HG02623 (cell line): Measurements from ENCODE around the gene SLC34A1.
"Not testable (repeated sequence)": the region's sequence is repeated elsewhere in the genome, so short reads cannot be mapped to it uniquely, and the experiment has no call there.

ENCODE experiments used
- ATAC-seq: cut with Tn5 transposase; IDR thresholded peaks from one replicate; pipeline ENCODE4 v1.9.1; 2021; ENCODE audit warnings: moderate library complexity; ENCODE audit not compliant: unreplicated experiment

Gene SLC34A1

GRCh38 chr5:177355162-177355867 is 28.9 kb upstream of the SLC34A1 start:
- no peak for ATAC-seq

GRCh38 chr5:177355868-177356168 is 28.4 kb upstream of the SLC34A1 start:
- no peak for ATAC-seq

GRCh38 chr5:177356746-177357145 is 27.5 kb upstream of the SLC34A1 start:
- no peak for ATAC-seq

DNA sequence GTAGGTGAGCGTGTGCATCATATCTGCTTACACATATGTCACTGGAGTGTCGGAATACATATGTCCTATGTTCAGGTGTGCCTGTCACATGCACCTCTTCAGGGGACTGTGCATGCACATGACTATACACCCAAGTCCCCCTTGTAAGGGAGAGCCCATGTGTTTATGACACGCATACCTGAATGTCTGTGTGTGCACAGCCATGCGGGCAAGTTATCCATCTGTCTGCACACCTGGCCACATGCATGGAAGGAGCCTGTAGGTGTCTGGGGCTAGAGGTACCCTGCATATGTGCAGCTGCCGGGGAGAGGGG is 27.1 kb upstream of the SLC34A1 start:
- ATAC-seq = no peak

- ATAC-seq = peak; percentile 88
These were observed 26.5 kb upstream of the SLC34A1 start, which contains the start of gene RGS14 for GRCh38 chr5:177357459-177358351. RGS14 (plus strand) TSS chr5:177357924; CDS start chr5:177358025, 101 bp downstream.

DNA sequence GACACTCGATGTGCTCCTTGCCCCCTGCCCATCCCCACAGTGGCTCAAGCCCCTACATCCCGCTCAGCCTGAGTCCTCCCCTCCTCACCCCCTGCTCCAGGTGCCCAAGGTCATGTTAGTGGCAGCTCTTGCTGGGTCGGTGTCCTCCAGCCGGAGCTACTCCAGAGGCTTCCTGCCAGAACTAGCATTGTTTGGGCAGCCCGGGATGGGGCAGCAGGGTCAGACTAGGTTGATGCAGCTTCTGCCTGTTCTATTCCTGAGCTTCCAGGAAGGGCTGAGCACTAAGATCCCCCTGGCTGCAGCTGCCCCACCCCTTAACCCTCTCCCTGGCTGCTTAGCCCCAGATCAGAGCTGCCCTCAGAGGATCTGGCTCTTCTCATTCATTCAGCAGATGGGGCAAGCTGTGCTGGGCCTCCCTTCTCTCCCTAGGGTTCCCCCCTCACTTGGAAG is 25.8 kb upstream of the SLC34A1 start:
- ATAC-seq = no peak

DNA sequence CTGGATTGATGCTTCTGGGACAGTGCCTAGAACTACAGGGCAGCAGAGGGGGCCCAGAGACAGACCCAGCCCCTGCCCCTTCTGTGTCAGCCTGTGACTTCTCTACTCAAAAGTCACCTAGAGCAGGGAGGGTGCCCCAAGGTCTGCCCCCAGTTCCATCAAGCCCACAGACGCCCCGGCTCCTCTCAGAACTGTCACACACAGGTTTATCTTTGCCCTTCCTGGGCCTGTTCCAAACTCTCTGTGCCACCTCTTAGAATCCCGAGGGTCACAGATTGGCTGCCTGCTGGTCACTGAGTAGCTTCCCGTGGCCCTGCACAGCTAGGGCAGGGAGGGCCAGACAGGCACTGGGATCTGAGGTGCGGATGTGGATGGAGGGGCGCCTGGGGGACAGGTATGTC is 24.8 kb upstream of the SLC34A1 start:
- ATAC-seq = no peak

- ATAC-seq = no peak
These were observed 24.4 kb upstream of the SLC34A1 start for GRCh38 chr5:177359860-177360259.

- not testable (repeated sequence) for ATAC-seq
These were observed 23.5 kb upstream of the SLC34A1 start for GRCh38 chr5:177360740-177361139.

DNA sequence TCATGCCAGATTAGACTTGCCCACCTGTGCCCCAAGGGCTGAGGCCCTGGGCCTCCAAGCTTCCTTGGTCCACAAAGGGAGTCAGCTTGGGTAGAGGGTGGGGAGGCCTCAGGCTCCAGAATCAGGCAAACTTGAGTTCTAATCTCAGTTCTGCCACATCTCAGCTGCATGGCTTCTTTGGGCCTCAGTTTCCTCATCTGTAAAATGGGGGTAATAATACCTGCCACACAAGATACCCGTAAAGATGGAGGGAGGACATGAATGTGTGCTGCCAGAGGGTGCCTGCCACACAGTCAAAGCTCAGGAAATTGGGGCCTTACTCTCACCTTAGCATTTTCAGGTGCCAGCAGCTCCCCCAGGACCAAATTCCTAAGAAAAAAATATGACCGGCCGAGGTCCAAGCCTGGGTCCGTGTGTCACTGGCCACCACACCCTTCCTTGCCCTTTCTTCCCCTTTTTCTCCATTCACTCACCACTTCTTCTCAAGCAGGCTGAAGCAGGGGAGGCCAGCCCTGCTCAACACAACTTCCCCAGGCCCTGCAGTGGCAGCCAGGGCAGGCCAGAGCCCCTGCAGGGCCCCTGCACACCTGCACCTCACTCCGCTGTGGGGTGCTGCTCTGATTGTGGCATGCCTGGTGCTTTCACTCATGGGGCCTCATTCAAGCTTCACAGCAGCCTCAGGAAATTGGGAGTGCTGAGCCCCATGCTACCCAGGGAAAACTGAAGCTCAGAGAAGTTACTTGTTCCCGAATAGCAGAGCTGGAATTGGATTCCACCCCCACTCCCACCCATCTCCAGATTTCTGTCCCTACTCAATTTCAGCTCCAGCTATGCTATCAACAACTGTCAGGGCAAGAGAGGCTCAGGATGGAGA is 22.6 kb upstream of the SLC34A1 start:
- no peak for ATAC-seq

DNA sequence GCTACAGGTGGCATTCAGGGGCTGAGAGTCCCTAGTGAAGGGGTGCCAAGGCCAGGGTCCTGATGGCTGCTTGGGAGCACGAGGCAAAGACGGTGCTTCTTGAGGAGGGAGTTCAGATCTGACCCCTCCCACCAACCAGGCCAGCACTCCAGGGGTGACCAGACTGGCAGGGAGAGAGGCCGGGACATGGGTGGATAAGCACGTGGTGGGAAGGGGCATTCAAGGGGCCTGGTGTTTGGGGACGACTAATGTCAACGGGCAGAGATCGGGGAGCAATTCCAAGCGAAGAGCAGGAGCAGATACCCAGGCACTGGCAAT is 22.0 kb upstream of the SLC34A1 start:
- no peak for ATAC-seq

DNA sequence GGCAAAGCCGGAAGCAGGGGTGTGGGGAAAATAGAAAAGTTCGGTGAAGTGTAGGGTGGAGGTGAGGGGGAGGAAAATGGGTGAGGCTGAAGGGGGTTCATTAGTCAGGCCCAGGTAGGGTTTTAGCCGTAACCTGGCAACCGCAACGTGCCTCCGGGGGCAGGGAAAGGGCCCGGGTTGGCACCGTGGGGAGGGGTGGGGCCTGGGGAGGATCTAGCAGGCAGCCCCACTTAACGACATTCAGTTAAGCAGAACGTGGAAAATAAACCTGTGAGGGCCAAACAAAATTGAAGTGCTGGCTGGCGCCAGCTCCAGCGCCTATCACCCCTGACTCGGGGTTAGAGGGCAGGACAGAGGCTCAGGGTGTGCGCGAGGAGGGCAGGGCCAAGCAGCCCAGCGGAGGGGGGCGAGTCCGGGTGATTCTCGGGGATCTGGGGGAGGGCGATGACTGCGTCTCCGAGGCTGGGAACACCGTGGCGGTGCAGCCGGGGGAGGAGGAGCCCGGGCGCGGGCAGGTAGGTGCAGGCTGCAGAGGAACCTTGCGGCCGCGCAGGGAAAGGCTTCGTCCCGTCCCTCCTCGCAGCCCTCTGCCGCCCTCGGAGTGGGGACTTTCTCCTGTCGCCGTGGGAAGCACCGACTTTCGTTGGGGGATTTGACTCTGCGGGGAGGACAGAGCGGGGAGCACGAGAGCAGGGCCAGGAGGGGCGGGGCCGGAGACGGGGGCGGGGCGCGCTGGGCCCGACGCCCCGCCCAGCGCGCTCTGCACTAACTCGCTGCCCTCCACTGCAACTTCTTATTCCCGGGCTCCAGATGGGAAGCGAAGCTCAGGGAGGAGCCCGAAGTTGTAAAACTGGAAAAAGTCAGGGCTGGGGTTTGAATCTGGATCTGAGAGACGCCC is 21.4 kb upstream of the SLC34A1 start:
- ATAC-seq = peak; percentile 44

DNA sequence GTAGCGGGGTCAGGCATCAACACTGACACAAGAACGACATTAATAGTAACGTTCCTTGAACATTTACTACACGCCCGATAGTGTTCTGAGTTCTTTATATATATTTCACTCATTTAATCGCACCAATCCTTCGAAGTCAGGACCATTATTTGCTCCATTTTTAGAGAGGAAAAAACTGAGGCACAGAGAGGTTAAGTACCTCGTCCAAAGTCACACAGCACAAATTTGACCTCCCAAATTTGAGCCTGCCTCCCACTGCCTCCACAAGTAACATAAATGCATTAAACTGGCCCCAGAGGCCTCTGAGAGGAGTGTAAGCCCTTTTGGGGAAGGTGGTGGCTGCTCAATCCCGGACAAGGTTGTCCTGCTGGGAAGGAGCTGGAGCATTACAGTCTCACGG is 20.7 kb upstream of the SLC34A1 start:
- no peak for ATAC-seq

- no peak for ATAC-seq
These were observed 19.9 kb upstream of the SLC34A1 start for GRCh38 chr5:177364159-177364962.

GRCh38 chr5:177365845-177366527 is 18.2 kb upstream of the SLC34A1 start:
- ATAC-seq = no peak

GRCh38 chr5:177366528-177367322 is 17.5 kb upstream of the SLC34A1 start:
- ATAC-seq = no peak

DNA sequence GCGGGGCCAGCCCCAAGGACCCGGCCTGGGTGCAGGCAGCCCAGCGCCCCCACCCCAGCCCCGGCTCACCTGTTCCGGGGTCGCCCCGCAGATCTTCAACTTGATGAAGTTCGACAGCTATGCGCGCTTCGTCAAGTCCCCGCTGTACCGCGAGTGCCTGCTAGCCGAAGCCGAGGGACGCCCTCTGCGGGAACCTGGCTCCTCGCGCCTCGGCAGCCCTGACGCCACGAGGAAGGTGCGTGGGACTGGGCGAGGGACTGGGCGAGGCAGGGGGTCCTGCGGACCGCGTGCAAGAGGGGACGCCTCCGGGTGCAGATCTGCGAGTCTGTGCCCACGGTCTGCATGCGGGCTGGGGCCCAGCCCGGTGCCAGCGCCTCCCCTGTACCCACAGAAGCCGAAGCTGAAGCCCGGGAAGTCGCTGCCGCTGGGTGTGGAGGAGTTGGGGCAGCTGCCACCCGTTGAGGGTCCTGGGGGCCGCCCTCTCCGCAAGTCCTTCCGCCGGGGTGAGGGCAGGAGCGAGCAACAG is 16.8 kb upstream of the SLC34A1 start:
- ATAC-seq = no peak
